Naive thymus-derived CD8-positive, alpha-beta T cell (primary cell): ENCODE results near the gene MAN2B2. TPM values are rescaled to one million over a fixed set of nuclear protein-coding genes. Genes with fewer than 3 reads are reported as not detected.

Experiments
- ATAC-seq, 2 donors: fragments of 150-1000 bp; cut with Tn5 transposase in 1 of 2; sonication (Bioruptor Pico), chemical (Tn5 transposase) in 1 of 2; 1 replicate in 1 of 2; 2 replicates in 1 of 2; pipeline ENCODE4 v1.10.0; 2021; ENCODE audit warnings: mild to moderate bottlenecking in 2 of 2, moderate library complexity in 2 of 2
- POLR2A ChIA-PET: fragments of 350-600 bp; sonication (Branson Sonifier 250); formaldehyde crosslinking; loops from one replicate; lab custom pipeline; 2021; ENCODE audit warnings: antibody characterized with exemption; lab: Charles Lee
- DNase-seq, 10 donors: peaks; one replicate each; pipeline versions ENCODE4 v3.0.0 to v3.0.0-alpha.2; 2020 to 2022
- H3K27ac Mint-ChIP-seq, 10 donors: one replicate each; pipeline ENCODE4 v1.8.0; 2020 to 2022; ENCODE audit warnings: mild to moderate bottlenecking in 10 of 10, mixed read lengths in 10 of 10, moderate library complexity in 4 of 10, inconsistent platforms in 1 of 10
- H3K27me3 Mint-ChIP-seq, 5 donors: one replicate each; pipeline ENCODE4 v1.8.0; 2021 to 2022; ENCODE audit warnings: mixed read lengths in 5 of 5
- H3K36me3 Mint-ChIP-seq, 3 donors: one replicate each; pipeline ENCODE4 v1.8.0; 2020 to 2022; ENCODE audit warnings: mixed read lengths in 3 of 3, mild to moderate bottlenecking in 2 of 3, inconsistent platforms in 1 of 3
- H3K4me1 Mint-ChIP-seq, 4 donors: one replicate each; pipeline ENCODE4 v1.8.0; 2021 to 2022; ENCODE audit warnings: mixed read lengths in 4 of 4
- H3K4me3 Mint-ChIP-seq, 10 donors: one replicate each; pipeline ENCODE4 v1.8.0; 2020 to 2022; ENCODE audit warnings: mild to moderate bottlenecking in 10 of 10, mixed read lengths in 10 of 10, moderate library complexity in 6 of 10, inconsistent platforms in 1 of 10
- H3K9me3 Mint-ChIP-seq, 9 donors: one replicate each; pipeline ENCODE4 v1.8.0; 2020 to 2022; ENCODE audit warnings: mixed read lengths in 9 of 9, mild to moderate bottlenecking in 3 of 9, inconsistent platforms in 1 of 9, moderate library complexity in 1 of 9
- polyA plus RNA-seq, 3 donors: library from polyadenylated mRNA; unstranded; fragments of 300-500 nt; fragmentation: Illumina TruSeq; gene quantifications; one replicate each; pipeline ENCODE4 v1.2.3, GENCODE V29; 2021
- total RNA-seq, 8 experiments: library from RNA in 2 of 8; stranded (reverse) in 2 of 8; gene quantifications; one replicate each; pipeline ENCODE4 v1.2.3 and lab custom pipeline; 2021 to 2026

MAN2B2 gene
- total and polyA plus RNA-seq, 5 experiments from 2014 or later: 11.8 to 43.2 (median 30.4) TPM

DNA sequence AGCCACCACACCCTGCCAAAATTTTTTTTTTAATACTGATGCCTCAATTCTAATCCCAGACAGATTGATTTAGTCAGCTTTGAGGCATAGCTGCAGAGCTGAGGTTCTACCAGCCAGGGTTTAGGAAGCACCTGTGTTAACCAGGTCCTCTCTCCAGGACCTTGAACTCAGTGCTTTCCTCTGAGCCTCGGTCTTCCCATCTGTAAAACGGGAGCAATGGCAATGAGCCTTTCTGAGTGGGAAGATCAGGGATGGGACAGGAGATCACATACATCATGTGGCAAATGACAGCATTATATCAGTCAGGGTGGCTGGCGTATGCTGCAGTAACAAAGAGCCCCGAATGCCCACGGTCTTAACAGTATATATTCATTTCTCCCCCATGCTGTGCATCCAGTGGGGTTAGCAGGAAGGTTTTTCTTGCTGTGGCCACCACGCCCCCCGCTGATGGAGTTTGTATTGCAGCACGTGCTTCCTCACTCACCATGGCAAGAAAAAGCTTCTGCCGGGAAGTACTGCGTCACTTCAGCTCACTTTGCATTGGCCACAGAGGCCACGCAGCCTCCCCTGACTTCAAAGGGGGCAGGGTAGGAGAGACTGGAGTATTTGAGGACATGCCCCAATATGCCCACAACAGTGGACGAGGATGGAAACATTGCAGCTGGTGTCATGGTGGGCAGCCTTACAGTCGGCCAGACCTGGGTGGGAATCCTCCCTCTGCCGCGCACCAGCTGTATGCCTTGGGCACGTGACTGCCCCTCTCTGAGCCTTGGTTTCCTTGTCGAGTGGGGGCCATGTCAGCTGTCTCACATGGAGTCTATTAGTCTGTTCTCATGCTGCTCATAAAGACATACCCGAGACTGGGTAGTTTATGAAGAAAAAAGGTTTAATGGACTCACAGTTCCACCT is 41.4 kb downstream of the MAN2B2 start:
- H3K27ac Mint-ChIP-seq: no peak overlapping the region
- no peak overlapping the region for H3K4me3 Mint-ChIP-seq
- peaks cover 11 to 74% (median 42%) of the 10 kb centered on the region in 3 donors for H3K36me3 Mint-ChIP-seq
- no peak for ATAC-seq
- POLR2A ChIA-PET: no interaction called here
- H3K27me3 Mint-ChIP-seq: no peaks in the 10 kb centered on the region
- H3K4me1 Mint-ChIP-seq: peaks cover 0 to 6% (median 0%) of the 10 kb centered on the region in 4 donors
- no peaks in the 10 kb centered on the region for H3K9me3 Mint-ChIP-seq
- DNase-seq: no peak

DNA sequence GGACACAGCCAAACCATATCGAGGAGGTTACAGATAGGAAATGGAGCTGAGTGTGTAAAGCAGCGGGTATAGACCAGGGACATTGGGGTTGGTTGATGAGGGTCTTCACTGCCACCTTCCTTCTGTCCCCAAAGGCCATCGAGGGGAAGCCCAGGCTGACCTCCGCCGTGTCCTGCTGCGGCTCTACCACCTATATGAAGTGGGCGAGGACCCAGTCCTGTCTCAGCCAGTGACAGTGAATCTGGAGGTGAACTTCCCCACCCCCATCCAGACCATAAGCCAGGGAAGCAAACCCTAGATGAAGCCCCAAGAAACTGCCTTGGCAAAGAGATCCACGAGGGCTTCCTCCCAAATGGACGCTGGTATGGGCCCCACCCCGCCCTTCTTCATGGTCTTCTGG is 42.3 kb downstream of the MAN2B2 start:
- H3K27me3 Mint-ChIP-seq: no peaks in the 10 kb centered on the region
- POLR2A ChIA-PET: no interaction called here
- no peaks in the 10 kb centered on the region for H3K9me3 Mint-ChIP-seq
- ATAC-seq (no peak), DNase-seq (no peak)
- peaks cover 11 to 65% (median 45%) of the 10 kb centered on the region in 3 donors for H3K36me3 Mint-ChIP-seq
- no peak overlapping the region for H3K4me3 Mint-ChIP-seq
- peaks cover 0 to 4% (median 2%) of the 10 kb centered on the region in 4 donors for H3K4me1 Mint-ChIP-seq
- no peak overlapping the region for H3K27ac Mint-ChIP-seq

DNA sequence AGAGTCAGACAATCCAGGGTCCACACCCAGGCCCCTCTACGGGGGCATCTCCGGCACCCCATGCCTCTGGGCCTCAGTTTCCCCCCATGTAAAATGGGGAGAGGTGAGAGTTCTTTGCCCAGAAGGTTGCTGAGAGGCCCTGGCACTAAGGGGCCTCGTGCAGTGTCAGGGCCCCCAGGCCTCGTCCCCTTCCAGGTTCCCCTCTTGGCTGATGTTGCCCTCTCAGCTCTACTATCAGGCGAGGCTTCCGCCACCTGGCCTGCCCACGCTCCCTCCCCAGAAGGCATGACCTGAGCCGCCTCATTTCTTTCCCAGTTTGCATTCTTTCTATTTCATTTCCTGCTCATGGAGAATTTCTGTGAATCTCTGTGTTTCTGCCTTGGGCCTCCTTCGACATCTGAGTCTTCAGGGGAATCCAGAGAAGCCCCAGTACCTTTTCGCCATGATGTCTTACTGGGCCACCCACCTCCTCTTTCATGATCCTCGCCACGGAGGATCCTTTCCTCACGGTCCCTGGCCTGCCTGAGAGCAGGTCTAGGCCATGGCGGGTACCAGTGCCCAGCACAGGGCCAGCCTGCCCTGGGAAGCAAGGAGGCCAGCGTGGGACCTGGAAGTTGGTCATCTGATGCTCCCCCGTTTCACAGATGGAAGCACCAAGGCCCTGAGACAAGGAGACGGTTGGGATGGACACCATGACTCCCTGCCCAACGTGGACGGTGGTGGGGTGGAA is 43.6 kb downstream of the MAN2B2 start:
- no peaks in the 10 kb centered on the region for H3K9me3 Mint-ChIP-seq
- peaks cover 0 to 4% (median 1%) of the 10 kb centered on the region in 4 donors for H3K4me1 Mint-ChIP-seq
- POLR2A ChIA-PET: no interaction called here
- H3K27me3 Mint-ChIP-seq: no peaks in the 10 kb centered on the region
- ATAC-seq (no peak), DNase-seq (no peak)
- peaks cover 11 to 56% (median 44%) of the 10 kb centered on the region in 3 donors for H3K36me3 Mint-ChIP-seq
- H3K4me3 Mint-ChIP-seq: no peak overlapping the region
- H3K27ac Mint-ChIP-seq: peak overlapping the region in 3 of 10 donors; percentile 20 to 48 (median 37)

DNA sequence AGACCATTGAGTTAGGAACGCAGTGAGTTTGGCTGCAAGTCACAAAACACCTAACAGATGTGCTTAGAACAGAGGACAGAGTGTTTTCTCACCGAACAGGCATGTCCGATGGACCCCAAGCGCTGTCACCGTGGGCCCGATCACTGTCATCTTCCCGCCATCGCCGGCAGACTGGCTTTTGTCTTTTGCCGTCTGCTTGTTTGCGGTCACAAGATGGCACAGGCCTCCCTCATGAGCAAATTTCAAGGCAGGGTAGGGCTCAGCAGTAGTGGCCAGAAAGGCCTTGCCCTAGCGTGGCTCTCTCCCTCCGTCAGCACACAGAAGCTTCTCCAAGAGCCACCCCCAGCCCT is 44.1 kb downstream of the MAN2B2 start:
- DNase-seq: no peak
- peaks cover 11 to 52% (median 44%) of the 10 kb centered on the region in 3 donors for H3K36me3 Mint-ChIP-seq
- no peak for ATAC-seq
- POLR2A ChIA-PET: no interaction called here
- no peaks in the 10 kb centered on the region for H3K9me3 Mint-ChIP-seq
- H3K4me3 Mint-ChIP-seq: no peak overlapping the region
- H3K27ac Mint-ChIP-seq: no peak overlapping the region
- no peaks in the 10 kb centered on the region for H3K27me3 Mint-ChIP-seq
- H3K4me1 Mint-ChIP-seq: peaks cover 0 to 4% (median 1%) of the 10 kb centered on the region in 4 donors

DNA sequence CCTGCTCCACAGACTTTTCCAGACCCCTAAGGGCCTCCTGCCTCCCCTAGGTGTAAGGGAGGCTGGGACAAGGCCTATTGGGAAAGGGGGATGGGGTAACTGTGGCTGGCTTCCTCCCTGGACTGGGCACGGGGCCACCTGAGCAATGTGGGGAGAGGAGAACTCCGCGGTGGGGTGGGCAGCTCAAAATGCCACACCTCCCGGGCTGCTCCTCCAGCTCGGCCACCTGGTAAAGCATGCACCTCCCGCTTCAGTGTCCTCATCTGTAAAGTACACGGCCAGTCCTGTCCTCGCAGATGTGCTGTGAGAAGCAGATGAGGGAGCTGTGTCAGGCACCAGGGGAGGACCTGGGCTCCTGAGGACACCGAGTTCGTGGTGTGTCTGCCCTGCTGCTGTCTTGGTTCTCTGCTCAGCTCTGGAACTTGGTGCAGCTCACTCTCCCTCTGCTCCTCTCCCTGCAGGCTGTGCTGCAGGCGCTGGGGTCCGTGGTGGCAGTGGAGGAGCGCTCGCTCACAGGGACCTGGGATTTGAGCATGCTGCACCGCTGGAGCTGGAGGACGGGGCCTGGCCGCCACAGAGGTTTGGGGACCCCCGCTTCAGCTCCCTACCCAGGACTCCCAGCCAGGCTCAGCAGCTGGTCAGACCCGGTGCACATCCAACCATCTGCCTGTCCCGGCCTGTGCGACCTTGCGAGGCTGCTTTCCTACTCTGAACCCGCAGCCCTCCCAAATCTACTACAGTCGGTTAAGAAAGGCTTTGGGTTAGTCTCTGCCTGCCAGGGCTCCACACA is 44.7 kb downstream of the MAN2B2 start:
- ATAC-seq (no peak), DNase-seq (peak in 1 of 10 donors; percentile 43)
- POLR2A ChIA-PET: interaction anchor here (0.8 kb wide), 1 partner anchor 483 kb away, joined by 3 read pairs; no protein-coding TSS in a partner anchor
- Mint-ChIP-seq H3K27ac (no peak overlapping the region), H3K4me1 (peaks cover 0 to 4% (median 1%) of the 10 kb centered on the region in 4 donors), H3K9me3 (no peaks in the 10 kb centered on the region), H3K4me3 (no peak overlapping the region), H3K36me3 (peaks cover 11 to 48% (median 41%) of the 10 kb centered on the region in 3 donors), H3K27me3 (no peaks in the 10 kb centered on the region)

DNA sequence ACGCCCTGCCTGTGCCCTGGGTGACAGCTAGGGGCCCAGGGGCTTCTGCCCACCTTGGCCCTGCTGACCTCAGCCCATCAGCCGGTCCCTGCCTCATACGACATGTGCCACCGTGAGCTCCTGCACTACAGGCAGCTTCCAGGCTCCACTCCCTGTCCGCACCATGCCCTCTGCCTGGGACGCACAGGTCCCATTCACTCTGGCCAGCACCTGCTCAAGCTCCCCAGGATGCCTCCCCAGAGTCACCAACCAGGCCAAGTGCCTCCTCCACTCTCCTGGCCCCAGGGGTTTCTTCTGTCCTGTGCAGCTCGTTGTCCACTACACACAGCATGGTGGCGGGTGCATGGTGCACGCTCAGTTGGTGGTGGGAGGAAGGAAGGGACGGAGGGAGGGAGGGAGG is 45.3 kb downstream of the MAN2B2 start:
- Mint-ChIP-seq H3K27ac (peak overlapping the region in 2 of 10 donors; percentile 37 to 43), H3K9me3 (no peaks in the 10 kb centered on the region), H3K27me3 (no peaks in the 10 kb centered on the region), H3K36me3 (peaks cover 11 to 43% (median 37%) of the 10 kb centered on the region in 3 donors), H3K4me3 (no peak overlapping the region), H3K4me1 (peaks cover 0 to 4% (median 1%) of the 10 kb centered on the region in 4 donors)
- ATAC-seq: no peak
- POLR2A ChIA-PET: interaction anchor here (0.8 kb wide), 1 partner anchor 482 kb away, joined by 3 read pairs; no protein-coding TSS in a partner anchor
- DNase-seq: no peak

DNA sequence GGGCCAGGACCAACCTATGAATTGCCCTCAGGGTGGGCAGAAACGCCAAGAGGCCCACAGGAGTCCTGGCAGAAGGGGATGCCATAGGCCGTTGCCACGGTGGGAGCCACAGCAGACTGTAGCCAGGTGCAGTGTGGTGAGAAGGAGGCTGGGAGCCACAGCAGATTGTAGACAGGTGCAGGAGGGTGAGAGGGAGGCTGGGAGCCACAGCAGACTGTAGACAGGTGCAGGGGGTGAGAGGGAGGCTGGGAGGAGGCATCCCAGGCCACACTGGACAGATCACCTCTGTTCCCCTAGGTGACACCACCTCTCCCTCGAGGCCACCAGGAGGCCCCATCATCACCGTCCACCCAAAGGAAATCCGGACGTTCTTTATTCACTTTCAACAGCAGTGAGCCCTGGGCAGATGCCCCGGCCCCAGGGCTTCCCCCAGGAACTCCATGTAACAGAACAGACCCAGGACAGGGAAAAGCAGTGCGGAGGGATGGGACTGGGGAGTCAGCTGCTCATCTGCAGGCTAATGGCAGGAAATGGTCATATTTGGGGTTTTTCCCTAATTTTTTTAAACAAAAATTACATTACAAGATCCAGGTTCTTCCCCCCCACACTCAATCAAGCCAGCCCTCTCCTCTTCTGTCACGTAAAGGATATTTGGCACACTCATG is 46.0 kb downstream of the MAN2B2 start:
- POLR2A ChIA-PET: no interaction called here
- no peak overlapping the region for H3K4me3 Mint-ChIP-seq
- H3K36me3 Mint-ChIP-seq: peaks cover 11 to 35% (median 32%) of the 10 kb centered on the region in 3 donors
- H3K4me1 Mint-ChIP-seq: peaks cover 0 to 4% (median 1%) of the 10 kb centered on the region in 4 donors
- DNase-seq (no peak), ATAC-seq (no peak)
- peak overlapping the region in 6 of 10 donors; percentile 16 to 70 (median 46) for H3K27ac Mint-ChIP-seq
- no peaks in the 10 kb centered on the region for H3K9me3 Mint-ChIP-seq
- H3K27me3 Mint-ChIP-seq: no peaks in the 10 kb centered on the region

DNA sequence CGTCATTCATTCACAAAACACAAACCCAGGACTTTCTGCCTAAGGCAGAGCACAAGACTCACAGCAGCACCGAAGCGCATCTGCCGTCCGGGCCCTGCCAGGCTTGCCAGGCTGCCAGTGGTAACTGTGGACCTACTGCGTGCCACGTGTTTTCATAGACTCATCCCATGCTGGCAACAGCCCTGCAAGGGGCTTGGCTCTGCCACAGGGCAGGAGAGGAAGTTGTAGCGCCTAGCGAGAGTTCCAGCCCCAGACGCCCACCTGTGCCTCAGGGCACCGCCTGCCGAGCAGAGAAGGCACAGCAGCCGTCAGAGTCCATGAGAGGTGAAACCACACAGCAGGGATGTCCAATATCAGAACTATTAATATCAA is 46.6 kb downstream of the MAN2B2 start:
- no peaks in the 10 kb centered on the region for H3K9me3 Mint-ChIP-seq
- H3K27me3 Mint-ChIP-seq: no peaks in the 10 kb centered on the region
- peaks cover 0 to 4% (median 1%) of the 10 kb centered on the region in 4 donors for H3K4me1 Mint-ChIP-seq
- POLR2A ChIA-PET: no interaction called here
- H3K4me3 Mint-ChIP-seq: no peak overlapping the region
- ATAC-seq: no peak
- DNase-seq: peak in 1 of 10 donors; percentile 19
- peak overlapping the region in 1 of 10 donors; percentile 44 for H3K27ac Mint-ChIP-seq
- H3K36me3 Mint-ChIP-seq: peaks cover 6 to 30% (median 27%) of the 10 kb centered on the region in 3 donors

DNA sequence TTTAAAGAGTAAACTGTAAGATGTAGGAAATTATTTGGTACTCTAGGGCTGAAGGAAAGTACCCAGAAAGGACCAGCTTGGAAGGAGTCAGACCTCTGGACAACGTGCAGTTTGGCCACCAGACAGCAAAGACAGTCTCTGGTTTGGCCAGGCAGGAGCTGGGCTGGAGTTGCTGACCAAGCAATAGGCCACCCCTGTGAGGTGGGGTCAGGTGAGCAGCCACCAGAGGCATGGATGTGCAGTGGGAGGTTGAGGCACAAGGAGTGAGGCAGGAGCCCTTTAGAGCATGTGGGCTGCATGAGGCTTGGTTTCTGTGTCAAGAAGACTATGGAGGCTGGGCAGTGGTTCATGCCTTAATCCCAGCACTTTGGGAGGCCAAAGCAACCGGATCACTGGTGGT is 47.8 kb downstream of the MAN2B2 start:
- H3K4me1 Mint-ChIP-seq: peaks cover 0 to 4% (median 1%) of the 10 kb centered on the region in 4 donors
- peak overlapping the region in 1 of 10 donors; percentile 43 for H3K27ac Mint-ChIP-seq
- peak in 1 of 10 donors; percentile 43 for DNase-seq
- no peak overlapping the region for H3K4me3 Mint-ChIP-seq
- ATAC-seq: no peak
- peaks cover 0 to 18% (median 18%) of the 10 kb centered on the region in 3 donors for H3K36me3 Mint-ChIP-seq
- H3K9me3 Mint-ChIP-seq: no peaks in the 10 kb centered on the region
- POLR2A ChIA-PET: no interaction called here
- no peaks in the 10 kb centered on the region for H3K27me3 Mint-ChIP-seq

DNA sequence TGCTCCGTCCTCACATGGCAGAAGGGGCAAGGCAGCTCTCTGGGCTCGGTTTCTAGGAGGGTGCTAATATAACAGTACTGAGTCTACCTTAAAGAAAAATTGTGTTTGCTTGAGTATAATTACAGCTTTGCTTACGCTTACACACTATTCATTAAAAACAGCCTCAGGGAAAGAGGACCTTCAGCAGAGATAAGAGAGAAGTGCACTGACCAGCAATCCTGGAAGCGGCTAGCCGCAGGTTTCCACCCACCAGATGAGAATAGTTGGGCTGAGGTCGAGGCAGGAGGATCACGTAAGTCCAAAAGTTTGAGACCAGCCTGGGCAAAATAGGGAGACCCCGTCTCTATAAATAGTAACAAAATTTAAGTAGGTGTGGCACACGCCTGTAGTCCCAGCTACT is 50.3 kb downstream of the MAN2B2 start:
- H3K27ac Mint-ChIP-seq: no peak overlapping the region
- ATAC-seq (no peak), DNase-seq (no peak)
- H3K27me3 Mint-ChIP-seq: no peaks in the 10 kb centered on the region
- H3K4me3 Mint-ChIP-seq: no peak overlapping the region
- H3K9me3 Mint-ChIP-seq: no peaks in the 10 kb centered on the region
- H3K4me1 Mint-ChIP-seq: peaks cover 0 to 4% (median under 1%) of the 10 kb centered on the region in 4 donors
- peaks cover 0 to 10% (median 6%) of the 10 kb centered on the region in 3 donors for H3K36me3 Mint-ChIP-seq
- POLR2A ChIA-PET: interaction anchor here (1.9 kb wide), 1 partner anchor 14 kb away, joined by 6 read pairs; no protein-coding TSS in a partner anchor

DNA sequence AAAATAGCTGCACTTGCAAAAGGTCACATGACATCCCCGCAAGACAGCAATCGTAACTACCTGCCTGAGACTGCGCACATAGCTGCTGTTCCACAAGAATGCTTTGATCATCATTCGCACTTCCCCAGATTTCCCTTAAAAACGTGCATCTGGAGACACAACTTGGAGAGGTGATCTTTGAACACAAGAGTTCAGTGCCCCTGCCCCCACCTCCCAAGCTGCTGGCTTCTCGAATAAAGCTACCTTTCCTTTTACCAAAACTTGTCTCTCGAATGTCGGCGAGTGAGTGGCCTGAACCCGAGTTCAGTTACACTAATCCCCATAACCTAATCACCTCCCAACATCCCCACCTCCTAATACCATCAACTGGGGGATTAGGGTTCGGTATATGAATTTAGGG is 51.1 kb downstream of the MAN2B2 start:
- POLR2A ChIA-PET: interaction anchor here (0.6 to 1.9 kb wide), 3 partner anchors 14 to 274 kb away, joined by 3 to 6 read pairs (median 5); partner anchors contain the start of gene MRFAP1
- no peak for ATAC-seq
- H3K27me3 Mint-ChIP-seq: no peaks in the 10 kb centered on the region

More for the DNA sequence above, 51.1 kb downstream of the MAN2B2 start:
- Mint-ChIP-seq H3K27ac (no peak overlapping the region), H3K4me3 (no peak overlapping the region), H3K9me3 (no peaks in the 10 kb centered on the region), H3K36me3 (peaks cover 0 to 8% (median 2%) of the 10 kb centered on the region in 3 donors), H3K4me1 (peaks cover 0 to 4% (median 0%) of the 10 kb centered on the region in 4 donors)
- DNase-seq: no peak
